Fibroblast of the aortic adventitia (primary cell): ENCODE results near the gene FANCI. TPM values are rescaled to one million over a fixed set of nuclear protein-coding genes. Genes with fewer than 3 reads are reported as not detected.
"Not testable (repeated sequence)": the region's sequence is repeated elsewhere in the genome, so short reads cannot be mapped to it uniquely, and the experiment has no call there.

Source experiments
- DNase-seq: peaks from one replicate; pipeline ENCODE4 v3.0.0-alpha.2; 2010; ENCODE audit warnings: low read depth
- H3K4me3 ChIP-seq: 2 replicates; pipeline ENCODE4 v1.5.1; 2011; ENCODE audit warnings: low read depth, mild to moderate bottlenecking, control low read depth, low read length, moderate library complexity
- CTCF ChIP-seq: IDR thresholded peaks from 2 replicates; pipeline ENCODE4 v1.5.1; 2011; ENCODE audit warnings: mild to moderate bottlenecking, low read length, control low read depth, inconsistent platforms; ENCODE audit not compliant: insufficient read depth
- total RNA-seq: library from RNA; depleted of rRNA; stranded (reverse); fragments of >200 nt; gene quantifications from 2 replicates; pipeline ENCODE4 v1.2.3, GENCODE V29; 2012; ENCODE audit warnings: low replicate concordance

The FANCI gene
- total RNA-seq, 1 donor: 57.8 TPM

GRCh38 chr15:89230277-89230676, 13.5 kb upstream of the FANCI start:
- no peak for DNase-seq
- TF ChIP-seq CTCF: peak; percentile 40
- H3K4me3 ChIP-seq: no peak overlapping the region

GRCh38 chr15:89231832-89232231, 11.9 kb upstream of the FANCI start:
- no peak overlapping the region for H3K4me3 ChIP-seq
- no peak for DNase-seq
- no peak for TF ChIP-seq CTCF

- DNase-seq, H3K4me3 ChIP-seq: not testable (repeated sequence)
Measured at GRCh38 chr15:89239883-89240810, 3.6 kb upstream of the FANCI start.

GRCh38 chr15:89243046-89243690, 611 bp upstream of the FANCI start:
- peak overlapping the region; percentile 96 for H3K4me3 ChIP-seq
- TF ChIP-seq CTCF: no peak
- peak; percentile 58 for DNase-seq

GRCh38 chr15:89244574-89244903, 760 bp downstream of the FANCI start:
- TF ChIP-seq CTCF: no peak
- peak overlapping the region; percentile 96 for H3K4me3 ChIP-seq
- DNase-seq: no peak

GRCh38 chr15:89247446-89247845, 3.7 kb downstream of the FANCI start:
- no peak for TF ChIP-seq CTCF
- no peak for DNase-seq
- H3K4me3 ChIP-seq: no peak overlapping the region

- no peak for DNase-seq
- H3K4me3 ChIP-seq: no peak overlapping the region
- TF ChIP-seq CTCF: no peak
Measured at GRCh38 chr15:89248584-89248983, 4.8 kb downstream of the FANCI start.

- not testable (repeated sequence) for DNase-seq, H3K4me3 ChIP-seq
Measured at GRCh38 chr15:89250142-89250541, 6.4 kb downstream of the FANCI start.

- H3K4me3 ChIP-seq, DNase-seq: not testable (repeated sequence)
Measured at GRCh38 chr15:89277281-89277680, 33.5 kb downstream of the FANCI start.
